H9 (cell line): ENCODE measurements around the gene HACE1. TPM values are rescaled to one million over a fixed set of nuclear protein-coding genes. Genes with fewer than 3 reads are reported as not detected.

Experiments
- DNase-seq: peaks from one replicate; pipeline ENCODE4 v3.0.0-alpha.2; 2017
- H2AFZ ChIP-seq: one replicate; pipeline ENCODE4 v1.6.1; 2013; ENCODE audit warnings: mild to moderate bottlenecking, low read length, control low read depth, moderate library complexity
- H2AK5ac ChIP-seq: 2 replicates; pipeline ENCODE4 v1.6.1; 2013; ENCODE audit warnings: low read length, control low read depth, mixed read lengths; ENCODE audit not compliant: insufficient read length
- H2BK120ac ChIP-seq: one replicate; pipeline ENCODE4 v1.6.1; 2013; ENCODE audit warnings: low read depth, mild to moderate bottlenecking, low read length, control low read depth, inconsistent platforms; ENCODE audit not compliant: poor library complexity, severe bottlenecking
- H2BK12ac ChIP-seq: 2 replicates; pipeline ENCODE4 v1.6.1; 2013; ENCODE audit warnings: low read length, control low read depth, mixed read lengths, low read depth; ENCODE audit not compliant: insufficient read length
- H2BK15ac ChIP-seq: 2 replicates; pipeline ENCODE4 v1.6.1; 2013; ENCODE audit warnings: low read depth, low read length, control low read depth
- H2BK20ac ChIP-seq: one replicate; pipeline ENCODE4 v1.6.1; 2013; ENCODE audit warnings: low read depth, mild to moderate bottlenecking, low read length, control low read depth, inconsistent platforms; ENCODE audit not compliant: poor library complexity, severe bottlenecking
- H2BK5ac ChIP-seq: 2 replicates; pipeline ENCODE4 v1.6.1; 2013; ENCODE audit warnings: low read length, control low read depth, mixed read lengths; ENCODE audit not compliant: insufficient read length
- H3K14ac ChIP-seq: 2 replicates; pipeline ENCODE4 v1.6.1; 2013; ENCODE audit warnings: low read length, control low read depth; ENCODE audit not compliant: insufficient read depth
- H3K18ac ChIP-seq: 2 replicates; pipeline ENCODE4 v1.6.1; 2013; ENCODE audit warnings: low read depth, mild to moderate bottlenecking, mixed read lengths, low read length, control low read depth; ENCODE audit not compliant: insufficient read length
- H3K23ac ChIP-seq: 2 replicates; pipeline ENCODE4 v1.6.1; 2013; ENCODE audit warnings: low read length, control low read depth, mixed read lengths, low read depth; ENCODE audit not compliant: insufficient read length
- H3K23me2 ChIP-seq: 2 replicates; pipeline ENCODE4 v1.6.1; 2013; ENCODE audit warnings: low read depth, mild to moderate bottlenecking, mixed read lengths, low read length, control low read depth; ENCODE audit not compliant: insufficient read length, poor library complexity, severe bottlenecking
- H3K27ac ChIP-seq: 2 replicates; pipeline ENCODE4 v1.5.1; 2013; ENCODE audit warnings: low read length, control low read depth, mixed read lengths, low read depth; ENCODE audit not compliant: insufficient read length
- H3K27me3 ChIP-seq: 2 replicates; pipeline ENCODE4 v1.6.1; 2013; ENCODE audit warnings: low read length, control low read depth, inconsistent platforms; ENCODE audit not compliant: insufficient read depth
- H3K4ac ChIP-seq: 2 replicates; pipeline ENCODE4 v1.6.1; 2013; ENCODE audit warnings: low read depth, mild to moderate bottlenecking, control low read depth, inconsistent platforms, low read length, moderate library complexity
- H3K4me1 ChIP-seq: 2 replicates; pipeline ENCODE4 v1.6.1; 2013; ENCODE audit warnings: low read length, control low read depth, inconsistent platforms; ENCODE audit not compliant: insufficient read depth
- H3K4me2 ChIP-seq: 2 replicates; pipeline ENCODE4 v1.6.1; 2013; ENCODE audit warnings: low read length, control low read depth, mixed read lengths; ENCODE audit not compliant: insufficient read length, insufficient read depth
- H3K56ac ChIP-seq: 2 replicates; pipeline ENCODE4 v1.6.1; 2013; ENCODE audit warnings: low read depth, mild to moderate bottlenecking, mixed read lengths, low read length, control low read depth; ENCODE audit not compliant: insufficient read length
- H3K79me1 ChIP-seq: 2 replicates; pipeline ENCODE4 v1.6.1; 2013; ENCODE audit warnings: low read depth, mild to moderate bottlenecking, moderate library complexity, low read length, control low read depth, inconsistent platforms; ENCODE audit not compliant: insufficient read depth, poor library complexity, severe bottlenecking
- H3K79me2 ChIP-seq: 2 replicates; pipeline ENCODE4 v1.6.1; 2013; ENCODE audit warnings: low read length, control low read depth, inconsistent platforms; ENCODE audit not compliant: insufficient read depth
- H3K9ac ChIP-seq: 2 replicates; pipeline ENCODE4 v1.6.1; 2013; ENCODE audit warnings: low read length, control low read depth, mixed read lengths; ENCODE audit not compliant: insufficient read length; ENCODE audit errors: extremely low read depth
- H3K9me3 ChIP-seq: one replicate; pipeline ENCODE4 v1.6.1; 2013; ENCODE audit warnings: low read depth, low read length, inconsistent platforms; ENCODE audit not compliant: control insufficient read depth
- H3T11ph ChIP-seq: one replicate; pipeline ENCODE4 v1.6.1; 2013; ENCODE audit warnings: mild to moderate bottlenecking, low read length, control low read depth, inconsistent platforms
- H4K20me1 ChIP-seq: one replicate; pipeline ENCODE4 v1.6.1; 2013; ENCODE audit not compliant: control insufficient read depth, insufficient read length, insufficient read depth
- H4K5ac ChIP-seq: 2 replicates; pipeline ENCODE4 v1.6.1; 2013; ENCODE audit warnings: low read depth, mild to moderate bottlenecking, mixed read lengths, low read length, control low read depth; ENCODE audit not compliant: insufficient read length
- H4K8ac ChIP-seq: replicated peaks from 2 replicates; pipeline ENCODE4 v1.6.1; 2013; ENCODE audit warnings: low read length, control low read depth, mixed read lengths, low read depth; ENCODE audit not compliant: insufficient read length
- H4K91ac ChIP-seq: 2 replicates; pipeline ENCODE4 v1.6.1; 2013; ENCODE audit warnings: low read depth, mild to moderate bottlenecking, moderate library complexity, mixed read lengths, low read length, control low read depth; ENCODE audit not compliant: insufficient read length
- H3K27ac Mint-ChIP-seq, 3 experiments: 2 replicates in 2 of 3; 3 replicates in 1 of 3; pipeline ENCODE4 v1.8.0; 2020 to 2021; ENCODE audit warnings: mixed read lengths in 3 of 3, mild to moderate bottlenecking in 1 of 3, moderate library complexity in 1 of 3
- H3K27me3 Mint-ChIP-seq: 2 replicates; pipeline ENCODE4 v1.8.0; 2021; ENCODE audit warnings: low read depth, mild to moderate bottlenecking, moderate library complexity, mixed read lengths
- H3K36me3 Mint-ChIP-seq, 3 experiments: 2 replicates in 2 of 3; 3 replicates in 1 of 3; pipeline ENCODE4 v1.8.0; 2020 to 2021; ENCODE audit warnings: low read depth in 3 of 3, mixed read lengths in 3 of 3; ENCODE audit not compliant: insufficient read depth in 1 of 3
- H3K4me1 Mint-ChIP-seq, 2 experiments: 2 replicates each; pipeline ENCODE4 v1.8.0; 2020; ENCODE audit warnings: mixed read lengths in 2 of 2
- H3K4me3 Mint-ChIP-seq, 2 experiments: 2 replicates in 1 of 2; 3 replicates in 1 of 2; pipeline ENCODE4 v1.8.0; 2020 to 2021; ENCODE audit warnings: mild to moderate bottlenecking in 2 of 2, mixed read lengths in 2 of 2, moderate library complexity in 1 of 2
- H3K9me3 Mint-ChIP-seq, 2 experiments: 2 replicates in 1 of 2; 3 replicates in 1 of 2; pipeline ENCODE4 v1.8.0; 2020; ENCODE audit warnings: mild to moderate bottlenecking in 2 of 2, mixed read lengths in 2 of 2, moderate library complexity in 1 of 2
- WGBS: extraction: QIAGEN DNeasy Blood & Tissue Kit; methylation state at CpG from one replicate; pipeline ENCODE4 v1.1.7; 2013; ENCODE audit warnings: missing lambda C conversion rate, low lambda C conversion rate, mixed read lengths; ENCODE audit not compliant: insufficient read length; ENCODE audit errors: extremely low coverage; 5-methylcytosine and 5-hydroxymethylcytosine counted together
- total RNA-seq: library from RNA; stranded (reverse); gene quantifications from 2 replicates; pipeline ENCODE4 v1.2.1, GENCODE V29; 2021
- TF ChIP-seq, protein P1 (sequence below): fragments of 200-600 bp; sonication (generic); conservative IDR thresholded peaks from 3 replicates; pipeline ENCODE4 v1.8.0; 2021; ENCODE audit warnings: antibody characterized with exemption, mild to moderate bottlenecking

HACE1 gene
- total RNA-seq, 1 experiment from 2014 or later: 18.0 TPM

DNA sequence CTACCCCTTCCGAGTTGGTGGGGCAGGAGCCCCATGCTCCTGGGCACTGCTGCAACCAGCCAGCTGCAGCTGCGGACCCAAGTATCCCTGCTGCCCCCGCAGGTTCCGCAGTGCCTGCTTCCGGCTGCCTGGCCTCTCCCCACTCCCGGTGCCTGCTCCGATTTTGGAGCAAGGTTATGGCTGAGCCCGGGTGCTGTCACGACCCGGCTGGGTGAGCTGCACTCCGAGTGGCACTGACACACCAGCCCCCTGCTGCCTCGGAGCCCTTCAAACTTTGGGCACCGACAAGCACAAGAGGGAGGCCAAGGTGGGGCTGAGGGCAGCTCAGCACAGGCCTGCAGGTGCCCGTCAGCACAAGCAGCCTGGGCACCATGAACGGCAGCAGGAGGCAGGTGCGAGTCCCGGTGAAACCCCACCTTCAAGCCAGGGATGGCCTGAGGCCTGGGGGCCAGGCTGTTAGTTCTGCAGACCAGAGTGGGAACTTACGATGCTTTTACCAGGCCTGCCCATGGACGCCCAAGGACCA lies 25.9 kb upstream of the HACE1 start:
- H3T11ph ChIP-seq: no peak overlapping the region
- TF ChIP-seq, protein P1, sequence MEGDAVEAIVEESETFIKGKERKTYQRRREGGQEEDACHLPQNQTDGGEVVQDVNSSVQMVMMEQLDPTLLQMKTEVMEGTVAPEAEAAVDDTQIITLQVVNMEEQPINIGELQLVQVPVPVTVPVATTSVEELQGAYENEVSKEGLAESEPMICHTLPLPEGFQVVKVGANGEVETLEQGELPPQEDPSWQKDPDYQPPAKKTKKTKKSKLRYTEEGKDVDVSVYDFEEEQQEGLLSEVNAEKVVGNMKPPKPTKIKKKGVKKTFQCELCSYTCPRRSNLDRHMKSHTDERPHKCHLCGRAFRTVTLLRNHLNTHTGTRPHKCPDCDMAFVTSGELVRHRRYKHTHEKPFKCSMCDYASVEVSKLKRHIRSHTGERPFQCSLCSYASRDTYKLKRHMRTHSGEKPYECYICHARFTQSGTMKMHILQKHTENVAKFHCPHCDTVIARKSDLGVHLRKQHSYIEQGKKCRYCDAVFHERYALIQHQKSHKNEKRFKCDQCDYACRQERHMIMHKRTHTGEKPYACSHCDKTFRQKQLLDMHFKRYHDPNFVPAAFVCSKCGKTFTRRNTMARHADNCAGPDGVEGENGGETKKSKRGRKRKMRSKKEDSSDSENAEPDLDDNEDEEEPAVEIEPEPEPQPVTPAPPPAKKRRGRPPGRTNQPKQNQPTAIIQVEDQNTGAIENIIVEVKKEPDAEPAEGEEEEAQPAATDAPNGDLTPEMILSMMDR: no peak
- H3K27me3 ChIP-seq: no peaks in the 10 kb centered on the region
- H3K23me2 ChIP-seq: no peaks in the 10 kb centered on the region
- no peaks in the 10 kb centered on the region for H3K4me1 ChIP-seq
- H2BK15ac ChIP-seq: no peak overlapping the region
- no peak overlapping the region for H3K56ac ChIP-seq
- WGBS: no CpG with 5 or more reads among the region's 19 CpGs
- H3K4me1 Mint-ChIP-seq: no peaks in the 10 kb centered on the region
- H3K79me1 ChIP-seq: no peaks in the 10 kb centered on the region
- peaks cover 3% of the 10 kb centered on the region for H3K27me3 Mint-ChIP-seq
- H3K4me2 ChIP-seq: no peak overlapping the region
- no peak overlapping the region for H2BK12ac ChIP-seq
- no peak overlapping the region for H3K4me3 Mint-ChIP-seq
- H3K9me3 ChIP-seq: no peaks in the 10 kb centered on the region
- H3K9ac ChIP-seq: no peak overlapping the region
- no peak overlapping the region for H2AFZ ChIP-seq
- H3K79me2 ChIP-seq: no peaks in the 10 kb centered on the region
- H3K27ac Mint-ChIP-seq: no peak overlapping the region
- peaks cover 12 to 15% of the 10 kb centered on the region in 2 experiments for H3K9me3 Mint-ChIP-seq
- no peak overlapping the region for H3K27ac ChIP-seq
- no peak overlapping the region for H3K23ac ChIP-seq
- no peak overlapping the region for H3K4ac ChIP-seq
- H2BK20ac ChIP-seq: no peak overlapping the region
- no peak overlapping the region for H4K91ac ChIP-seq
- H4K8ac ChIP-seq: no peak overlapping the region
- H3K18ac ChIP-seq: no peak overlapping the region
- no peak overlapping the region for H2BK120ac ChIP-seq
- H2AK5ac ChIP-seq: no peak overlapping the region
- peak; percentile 39 for DNase-seq
- no peak overlapping the region for H4K5ac ChIP-seq
- H3K14ac ChIP-seq: no peak overlapping the region
- H3K36me3 Mint-ChIP-seq: peaks cover 6 to 7% (median 7%) of the 10 kb centered on the region in 3 experiments; a peak in 6 of 7 replicates
- H4K20me1 ChIP-seq: no peaks in the 10 kb centered on the region
- H2BK5ac ChIP-seq: no peak overlapping the region
